Epithelial cell of proximal tubule (primary cell): ENCODE data around the gene SNX9. TPM values are rescaled to one million over a fixed set of nuclear protein-coding genes. Genes with fewer than 3 reads are reported as not detected.

ENCODE experiments used
- DNase-seq: peaks from one replicate; pipeline ENCODE4 v3.0.0-alpha.2; 2011; ENCODE audit warnings: low read depth
- H3K4me3 ChIP-seq: 2 replicates; pipeline ENCODE4 v1.5.1; 2011; ENCODE audit warnings: low read depth, mild to moderate bottlenecking, low read length
- total RNA-seq: library from RNA; depleted of rRNA; stranded (reverse); fragments of >200 nt; gene quantifications from 2 replicates; pipeline ENCODE4 v1.2.3, GENCODE V29; 2015
- TF ChIP-seq, protein P1 (sequence below): conservative IDR thresholded peaks from 2 replicates; pipeline ENCODE4 v1.5.1; 2012; ENCODE audit warnings: low read depth, mild to moderate bottlenecking, low read length

The SNX9 gene
- total RNA-seq, 1 donor from 2014 or later: 51.3 TPM

DNA sequence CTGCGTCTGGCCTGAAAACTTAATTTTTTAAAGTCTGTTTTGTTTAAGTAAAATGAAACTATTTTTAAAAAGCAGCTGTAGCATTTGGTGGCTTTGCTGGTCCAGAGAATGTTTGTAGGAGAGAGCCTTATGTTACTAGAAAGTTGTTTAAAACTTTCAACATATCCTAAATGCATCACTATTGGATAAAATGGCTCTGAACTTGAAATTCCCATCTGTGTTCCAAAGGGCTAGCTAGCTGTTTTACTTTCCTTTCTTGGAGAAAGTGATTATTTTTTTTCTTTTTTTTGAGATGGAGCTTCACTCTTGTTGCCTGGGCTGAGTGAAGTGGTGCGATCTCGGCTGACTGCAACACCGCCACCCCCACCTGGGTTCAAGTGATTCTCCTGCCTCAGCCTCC lies 161.1 kb downstream of the SNX9 start:
- no peak overlapping the region for H3K4me3 ChIP-seq
- TF ChIP-seq, protein P1, sequence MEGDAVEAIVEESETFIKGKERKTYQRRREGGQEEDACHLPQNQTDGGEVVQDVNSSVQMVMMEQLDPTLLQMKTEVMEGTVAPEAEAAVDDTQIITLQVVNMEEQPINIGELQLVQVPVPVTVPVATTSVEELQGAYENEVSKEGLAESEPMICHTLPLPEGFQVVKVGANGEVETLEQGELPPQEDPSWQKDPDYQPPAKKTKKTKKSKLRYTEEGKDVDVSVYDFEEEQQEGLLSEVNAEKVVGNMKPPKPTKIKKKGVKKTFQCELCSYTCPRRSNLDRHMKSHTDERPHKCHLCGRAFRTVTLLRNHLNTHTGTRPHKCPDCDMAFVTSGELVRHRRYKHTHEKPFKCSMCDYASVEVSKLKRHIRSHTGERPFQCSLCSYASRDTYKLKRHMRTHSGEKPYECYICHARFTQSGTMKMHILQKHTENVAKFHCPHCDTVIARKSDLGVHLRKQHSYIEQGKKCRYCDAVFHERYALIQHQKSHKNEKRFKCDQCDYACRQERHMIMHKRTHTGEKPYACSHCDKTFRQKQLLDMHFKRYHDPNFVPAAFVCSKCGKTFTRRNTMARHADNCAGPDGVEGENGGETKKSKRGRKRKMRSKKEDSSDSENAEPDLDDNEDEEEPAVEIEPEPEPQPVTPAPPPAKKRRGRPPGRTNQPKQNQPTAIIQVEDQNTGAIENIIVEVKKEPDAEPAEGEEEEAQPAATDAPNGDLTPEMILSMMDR: no peak
- DNase-seq: no peak

DNA sequence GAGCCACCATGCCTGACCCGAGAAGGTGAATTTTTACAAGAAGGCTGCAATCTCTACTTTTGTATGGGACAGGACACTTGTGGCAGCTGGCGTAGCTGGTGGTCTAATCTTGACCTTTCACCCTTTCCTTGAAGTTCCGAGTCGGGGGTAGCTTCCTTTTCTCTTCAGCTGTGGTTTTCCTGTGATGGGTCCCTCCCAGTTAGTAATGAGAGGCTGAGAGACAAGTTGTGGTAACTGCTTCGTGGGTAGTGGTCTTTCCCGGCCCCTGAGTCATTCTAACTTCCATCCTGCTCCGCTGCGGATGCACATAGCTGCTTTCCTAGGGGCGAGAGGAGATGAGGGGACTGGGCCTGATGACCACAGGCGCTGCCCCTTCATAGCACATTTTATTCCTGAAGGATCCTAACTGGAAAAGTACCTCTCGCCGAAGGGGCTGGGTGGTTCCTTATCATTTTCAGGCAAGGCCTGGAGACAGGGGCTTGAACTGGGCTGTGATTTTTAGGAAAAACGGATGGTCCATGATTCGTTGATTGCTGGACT lies 161.7 kb downstream of the SNX9 start:
- TF ChIP-seq, protein P1: no peak
- H3K4me3 ChIP-seq: no peak overlapping the region
- DNase-seq: no peak

DNA sequence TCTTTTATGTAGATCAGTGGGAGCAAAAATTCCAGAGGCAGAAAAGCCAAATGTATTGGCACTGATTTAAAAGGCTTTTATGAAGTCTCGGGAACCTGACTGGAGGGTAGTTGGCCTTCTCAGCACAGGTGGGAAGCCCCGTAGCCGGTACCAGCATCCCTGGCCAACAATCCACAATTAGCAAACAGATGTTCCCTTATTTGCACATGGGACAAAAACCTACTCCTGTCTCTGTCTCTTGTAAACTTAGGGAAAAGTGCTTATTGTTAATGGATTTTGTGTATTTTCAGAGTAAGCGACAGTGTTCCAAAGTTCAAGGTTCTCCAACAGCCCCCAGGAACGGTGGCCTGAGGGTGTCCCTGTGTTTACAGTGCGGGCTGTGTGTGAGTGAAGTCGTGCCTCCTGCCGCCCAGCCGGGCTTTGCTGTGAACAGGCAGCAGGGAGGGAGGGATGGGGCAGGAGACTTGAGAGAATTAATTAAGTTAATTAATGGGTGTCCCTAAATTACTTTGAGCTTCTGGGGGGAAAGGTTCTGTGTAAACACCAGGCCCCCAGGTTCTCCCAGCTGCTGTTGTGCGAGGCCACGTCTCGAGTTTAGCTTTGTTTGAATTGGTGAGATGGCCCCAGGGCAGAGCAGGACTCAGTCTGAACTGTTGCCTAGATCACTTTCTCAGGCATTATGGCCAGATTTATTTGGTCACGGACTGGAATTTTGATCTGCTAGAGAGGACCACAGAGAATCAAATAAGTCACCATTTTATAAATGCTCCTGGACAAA lies 162.5 kb downstream of the SNX9 start:
- TF ChIP-seq, protein P1: no peak
- no peak for DNase-seq
- H3K4me3 ChIP-seq: no peak overlapping the region

DNA sequence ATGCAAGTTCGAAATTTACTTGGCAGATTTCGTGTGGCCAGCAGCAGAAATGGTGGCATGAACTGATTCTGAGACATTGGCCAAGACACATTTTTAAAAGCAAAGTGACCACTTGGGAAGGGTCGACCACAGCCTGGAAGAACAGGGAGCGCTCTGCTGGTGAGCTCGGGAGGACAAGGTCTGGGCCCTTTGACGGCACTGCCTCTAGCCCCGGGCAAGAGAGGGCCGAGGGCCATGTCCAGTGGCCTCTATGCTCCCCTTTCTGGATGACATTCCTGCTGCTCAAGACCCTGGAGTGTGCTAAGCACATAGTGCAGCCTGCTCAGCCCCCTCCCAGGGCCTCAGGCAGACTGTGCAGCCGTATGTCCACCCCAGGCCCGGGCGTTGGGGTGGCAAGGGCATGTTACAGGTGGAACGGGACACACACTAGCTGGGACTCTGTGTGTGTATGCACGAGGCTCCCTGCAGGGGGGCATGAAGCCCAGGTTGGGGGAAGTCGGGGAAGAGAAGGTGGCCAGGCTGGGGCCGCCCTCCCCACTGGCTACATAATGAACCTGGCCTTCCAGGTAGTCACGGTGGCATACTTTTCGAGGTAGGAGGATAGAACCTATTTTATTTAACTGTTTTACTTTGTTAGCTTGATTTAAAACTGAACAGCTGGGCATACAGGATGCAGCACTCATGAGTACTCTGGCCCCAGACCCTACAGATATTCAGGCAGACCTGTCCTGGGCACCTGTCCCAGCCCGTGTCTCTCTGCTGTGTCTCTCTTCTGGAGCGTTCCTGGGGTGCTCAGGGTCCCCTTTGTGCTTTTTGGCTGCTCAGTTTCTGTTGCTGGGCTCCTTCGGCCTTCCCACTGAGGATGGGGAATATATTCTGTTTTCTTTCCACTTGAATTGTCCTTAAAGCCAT lies 165.0 kb downstream of the SNX9 start:
- TF ChIP-seq, protein P1: no peak
- H3K4me3 ChIP-seq: no peak overlapping the region
- DNase-seq: no peak

DNA sequence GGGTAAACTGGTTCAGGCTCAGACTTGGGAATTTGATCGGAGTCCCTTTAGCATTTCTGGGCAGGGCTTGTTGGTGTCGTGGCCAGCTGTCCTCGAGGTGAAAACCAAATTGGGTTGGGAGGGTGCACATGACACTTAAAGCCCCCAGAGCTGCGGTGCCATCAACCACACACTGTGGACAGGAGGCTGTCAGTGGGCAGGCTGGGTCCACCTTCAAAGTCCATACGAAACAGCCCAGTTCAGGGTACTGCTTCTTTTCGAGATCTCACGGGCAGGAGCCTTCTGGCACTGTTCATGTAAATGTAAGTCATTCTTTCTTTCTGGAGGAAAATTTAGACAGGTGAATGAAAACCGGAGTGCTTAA lies 165.6 kb downstream of the SNX9 start:
- no peak for DNase-seq
- no peak overlapping the region for H3K4me3 ChIP-seq
- TF ChIP-seq, protein P1: no peak

DNA sequence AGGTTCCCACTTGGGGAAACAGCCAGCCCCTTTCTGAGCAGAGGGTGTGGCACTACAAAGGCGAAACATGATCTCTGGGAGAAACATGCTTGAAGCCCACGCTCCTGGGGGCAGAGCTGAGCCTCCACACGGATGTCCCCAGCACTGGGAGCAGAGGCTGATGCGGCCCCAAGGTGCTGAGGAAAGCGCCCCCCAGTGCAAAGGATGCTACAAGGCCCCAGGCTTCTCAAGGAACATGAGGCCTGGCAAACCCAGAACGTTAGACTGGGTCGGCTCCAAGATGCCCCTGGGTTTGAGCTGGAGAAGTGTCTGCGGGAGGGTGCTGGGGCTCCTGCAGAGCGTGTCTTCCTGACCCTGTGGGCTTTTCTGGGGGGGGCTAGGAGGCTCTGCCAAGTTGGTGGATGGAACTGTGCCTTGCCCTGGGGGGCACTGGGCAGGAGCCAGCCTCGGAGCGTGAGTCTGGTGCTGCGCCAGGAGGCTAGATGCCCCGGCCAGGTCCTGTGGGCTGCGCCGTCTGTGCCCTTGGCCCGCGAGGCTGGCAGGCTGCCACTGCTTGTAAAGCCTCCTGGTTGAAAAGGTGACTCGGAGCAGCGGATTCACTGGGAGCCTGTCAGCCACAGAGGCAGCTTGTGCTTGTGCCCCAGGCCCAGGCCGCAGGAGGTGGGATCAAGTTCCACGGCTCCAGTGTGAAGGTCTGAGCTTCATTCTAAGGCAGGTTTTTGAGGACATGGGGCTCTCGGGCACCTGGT lies 166.7 kb downstream of the SNX9 start:
- no peak for DNase-seq
- H3K4me3 ChIP-seq: no peak overlapping the region
- TF ChIP-seq, protein P1: peak; percentile 6
